ENCODE measurements around the gene CSF1R.

Gene CSF1R

GRCh38 chr5:150122158-150122510 is 35.8 kb upstream of the CSF1R start:
- Histone ChIP-seq H3K9me3 (ENCODE audit: control insufficient read depth, insufficient read depth, low read depth, low read length) (no peaks in the 10 kb centered on the region), H3K36me3 (ENCODE audit: control insufficient read depth in 2 of 2, insufficient read depth in 1 of 2, low read length in 2 of 2) (no peaks in the 10 kb centered on the region), H3K27ac (ENCODE audit: extremely low read depth, low read depth, low read length) (no peak overlapping the region), H3K4me3 (ENCODE audit: low read depth, low read length) (no peak overlapping the region), H3K4me1 (ENCODE audit: control insufficient read depth, insufficient read depth, low read length) (no peaks in the 10 kb centered on the region)
- TF ChIP-seq SCRT2 (tag by site-specific recombination; IDR thresholded peaks at IDR 0.05) (no peak), ZNF449 (tag by site-specific recombination; IDR thresholded peaks at IDR 0.05) (no peak), KLF1 (tag by site-specific recombination; IDR thresholded peaks at IDR 0.05) (no peak), YY2 (tag by site-specific recombination; IDR thresholded peaks at IDR 0.05) (no peak), ZBTB44 (tag by site-specific recombination; IDR thresholded peaks at IDR 0.05) (no peak), SCRT1 (tag by site-specific recombination; IDR thresholded peaks at IDR 0.05; ENCODE audit: borderline replicate concordance) (no peak), ZNF518A (tag by site-specific recombination; conservative IDR thresholded peaks at IDR 0.05; ENCODE audit: low read depth) (no peak), GLI2 (tag by site-specific recombination; IDR thresholded peaks at IDR 0.05; ENCODE audit: borderline replicate concordance, low read depth) (no peak), ZNF169 (tag by site-specific recombination; IDR thresholded peaks at IDR 0.05) (no peak), ZNF621 (tag by site-specific recombination; IDR thresholded peaks at IDR 0.05) (no peak), WT1 (tag by site-specific recombination; IDR thresholded peaks at IDR 0.05) (no peak), ZNF148 (tag by site-specific recombination; IDR thresholded peaks at IDR 0.05; ENCODE audit: borderline replicate concordance) (no peak), ZNF223 (tag by site-specific recombination; IDR thresholded peaks at IDR 0.05) (no peak), ZNF510 (tag by site-specific recombination; IDR thresholded peaks at IDR 0.05; ENCODE audit: insufficient replicate concordance) (no peak)
- POLR2A ChIA-PET: no interaction called here
- CTCF ChIA-PET: interaction anchor here (0.5 to 1.5 kb wide), 6 partner anchors 10 to 290 kb away, joined by 3 to 5 read pairs (median 3); no protein-coding TSS in a partner anchor

Measured in HEK293 (cell line).